Panc1 (cell line): ENCODE measurements around the gene SOX30. TPM values are rescaled to one million over a fixed set of nuclear protein-coding genes. Genes with fewer than 3 reads are reported as not detected.
A peak's percentile ranks its signal among the peaks of the same experiment; 100 is the strongest.

Experiments used
- ATAC-seq: fragments of 200-7000 bp; cut with Tn5 transposase; 2 replicates; pipeline ENCODE4 v1.9.1; 2020; ENCODE audit warnings: mild to moderate bottlenecking, moderate library complexity
- BruUV-seq: library from RNA; stranded (reverse); fragments of 400-500 nt; replicated peaks from 2 replicates; lab custom pipeline; 2021; lab: Mats Ljungman, UMichigan
- CTCF ChIA-PET: fragments of 300-600 bp; sonication (Branson Sonifier 250); formaldehyde crosslinking; loops from one replicate; lab custom pipeline; 2022; ENCODE audit warnings: antibody characterized with exemption; lab: Charles Lee
- POLR2A ChIA-PET: fragments of 300-600 bp; sonication (Branson Sonifier 250); formaldehyde crosslinking; loops from one replicate; lab custom pipeline; 2022; ENCODE audit warnings: antibody characterized with exemption; lab: Charles Lee
- DNase-seq: peaks from one replicate; pipeline ENCODE4 v3.0.0-alpha.2; 2010; ENCODE audit warnings: low read depth, low spot score
- H3K27ac ChIP-seq: 2 replicates; pipeline ENCODE4 v1.5.1; 2011; ENCODE audit warnings: mild to moderate bottlenecking, low read length, inconsistent platforms
- H3K27me3 ChIP-seq: fragments of 200-500 bp; sonication (Bioruptor generic); 2 replicates; pipeline ENCODE4 v1.6.0; 2014; ENCODE audit warnings: low read length, inconsistent platforms; ENCODE audit not compliant: control insufficient read depth, insufficient read depth
- H3K36me3 ChIP-seq: fragments of 200-500 bp; sonication (Bioruptor generic); 2 replicates; pipeline ENCODE4 v1.5.1; 2014; ENCODE audit warnings: inconsistent platforms, mild to moderate bottlenecking, low read length, moderate library complexity; ENCODE audit not compliant: control insufficient read depth, insufficient read depth
- H3K4me1 ChIP-seq: 2 replicates; pipeline ENCODE4 v1.5.1; 2011; ENCODE audit warnings: inconsistent platforms, mild to moderate bottlenecking, low read length, moderate library complexity; ENCODE audit not compliant: control insufficient read depth, insufficient read depth
- H3K4me3 ChIP-seq, 2 experiments: 2 replicates each; pipeline ENCODE4 v1.5.1; 2011 to 2012; ENCODE audit warnings: low read depth in 2 of 2, low read length in 2 of 2, mild to moderate bottlenecking in 2 of 2, inconsistent platforms in 1 of 2, moderate library complexity in 1 of 2
- H3K9me3 ChIP-seq: fragments of 200-500 bp; sonication (Bioruptor generic); 2 replicates; pipeline ENCODE4 v1.5.1; 2014; ENCODE audit warnings: low read depth, mild to moderate bottlenecking, inconsistent platforms, low read length, moderate library complexity; ENCODE audit not compliant: control insufficient read depth, insufficient read depth
- CTCF ChIP-seq: fragments of 450-650 bp; IDR thresholded peaks from 2 replicates; pipeline ENCODE4 v1.5.1; 2017; ENCODE audit warnings: mild to moderate bottlenecking
- POLR2AphosphoS5 ChIP-seq: IDR thresholded peaks from 2 replicates; pipeline ENCODE4 v1.6.1; 2012; ENCODE audit warnings: mild to moderate bottlenecking, low read depth, low read length, moderate library complexity
- SIN3A ChIP-seq: IDR thresholded peaks from 2 replicates; pipeline ENCODE4 v1.6.1; 2012; ENCODE audit warnings: low read depth, mild to moderate bottlenecking, low read length, moderate library complexity, borderline replicate concordance; ENCODE audit not compliant: insufficient read depth
- TCF7L2 ChIP-seq: IDR thresholded peaks from 2 replicates; pipeline ENCODE4 v1.6.1; 2011; ENCODE audit warnings: mild to moderate bottlenecking, low read depth, low read length, inconsistent platforms
- in situ Hi-C: cut with HindIII; loops from 2 replicates; pipeline ENCODE4 v1.10.0; 2016; ENCODE audit warnings: low sequenced_read_pairs, low pct_unique_long_range_greater_than_20kb
- intact Hi-C: fragments of 100-400 bp; cut with micrococcal nuclease; formaldehyde crosslinking; loops from one replicate; pipeline ENCODE4 v1.10.0; 2022; ENCODE audit not compliant: unreplicated experiment
- total RNA-seq: library from RNA; stranded (reverse); gene quantifications from one replicate; pipeline ENCODE4 v1.2.1, GENCODE V29; 2021; ENCODE audit not compliant: unreplicated experiment
- TF ChIP-seq, protein P1 (sequence below), 2 experiments: IDR thresholded peaks; 2 replicates each; pipeline ENCODE4 v1.6.1; 2011 to 2012; ENCODE audit warnings: low read depth in 2 of 2, control low read depth in 1 of 2, low read length in 1 of 2, mild to moderate bottlenecking in 1 of 2, moderate library complexity in 1 of 2; ENCODE audit not compliant: insufficient read depth in 1 of 2

SOX30 gene
- total RNA-seq, 1 experiment from 2014 or later: not detected

- H3K4me1 ChIP-seq: no peaks in the 10 kb centered on the region
- peak; percentile 40 for ATAC-seq
- BruUV-seq: no TSS peak
- peak within 1 kb of the TSS; percentile 38 to 61 for H3K4me3 ChIP-seq
- no peaks in the 10 kb centered on the region for H3K36me3 ChIP-seq
- H3K9me3 ChIP-seq: no peaks in the 10 kb centered on the region
- H3K27ac ChIP-seq: no peak within 1 kb of the TSS
- intact Hi-C loops (no loop called here), in situ Hi-C loops (no loop called here)
- no peak for DNase-seq
- peaks cover 8% of the 10 kb centered on the region for H3K27me3 ChIP-seq
- ChIA-PET POLR2A (no interaction called here), CTCF (no interaction called here)
- TF ChIP-seq SIN3A: no peak
- TF ChIP-seq TCF7L2: no peak
- no peak for TF ChIP-seq POLR2AphosphoS5
- TF ChIP-seq, protein P1, sequence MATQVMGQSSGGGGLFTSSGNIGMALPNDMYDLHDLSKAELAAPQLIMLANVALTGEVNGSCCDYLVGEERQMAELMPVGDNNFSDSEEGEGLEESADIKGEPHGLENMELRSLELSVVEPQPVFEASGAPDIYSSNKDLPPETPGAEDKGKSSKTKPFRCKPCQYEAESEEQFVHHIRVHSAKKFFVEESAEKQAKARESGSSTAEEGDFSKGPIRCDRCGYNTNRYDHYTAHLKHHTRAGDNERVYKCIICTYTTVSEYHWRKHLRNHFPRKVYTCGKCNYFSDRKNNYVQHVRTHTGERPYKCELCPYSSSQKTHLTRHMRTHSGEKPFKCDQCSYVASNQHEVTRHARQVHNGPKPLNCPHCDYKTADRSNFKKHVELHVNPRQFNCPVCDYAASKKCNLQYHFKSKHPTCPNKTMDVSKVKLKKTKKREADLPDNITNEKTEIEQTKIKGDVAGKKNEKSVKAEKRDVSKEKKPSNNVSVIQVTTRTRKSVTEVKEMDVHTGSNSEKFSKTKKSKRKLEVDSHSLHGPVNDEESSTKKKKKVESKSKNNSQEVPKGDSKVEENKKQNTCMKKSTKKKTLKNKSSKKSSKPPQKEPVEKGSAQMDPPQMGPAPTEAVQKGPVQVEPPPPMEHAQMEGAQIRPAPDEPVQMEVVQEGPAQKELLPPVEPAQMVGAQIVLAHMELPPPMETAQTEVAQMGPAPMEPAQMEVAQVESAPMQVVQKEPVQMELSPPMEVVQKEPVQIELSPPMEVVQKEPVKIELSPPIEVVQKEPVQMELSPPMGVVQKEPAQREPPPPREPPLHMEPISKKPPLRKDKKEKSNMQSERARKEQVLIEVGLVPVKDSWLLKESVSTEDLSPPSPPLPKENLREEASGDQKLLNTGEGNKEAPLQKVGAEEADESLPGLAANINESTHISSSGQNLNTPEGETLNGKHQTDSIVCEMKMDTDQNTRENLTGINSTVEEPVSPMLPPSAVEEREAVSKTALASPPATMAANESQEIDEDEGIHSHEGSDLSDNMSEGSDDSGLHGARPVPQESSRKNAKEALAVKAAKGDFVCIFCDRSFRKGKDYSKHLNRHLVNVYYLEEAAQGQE (IDR thresholded peaks at IDR 0.05; ENCODE audit: insufficient read depth in 1 of 2, low read depth in 2 of 2, low read length in 1 of 2): no peak
- no peak for TF ChIP-seq CTCF
Observed at GRCh38 chr5:157670662-157671591, 18.7 kb upstream of the SOX30 start, which contains the start of gene C5orf52. TSS of gene C5orf52 (plus strand) at chr5:157671533. CDS start at chr5:157671615, 82 bp downstream.

DNA sequence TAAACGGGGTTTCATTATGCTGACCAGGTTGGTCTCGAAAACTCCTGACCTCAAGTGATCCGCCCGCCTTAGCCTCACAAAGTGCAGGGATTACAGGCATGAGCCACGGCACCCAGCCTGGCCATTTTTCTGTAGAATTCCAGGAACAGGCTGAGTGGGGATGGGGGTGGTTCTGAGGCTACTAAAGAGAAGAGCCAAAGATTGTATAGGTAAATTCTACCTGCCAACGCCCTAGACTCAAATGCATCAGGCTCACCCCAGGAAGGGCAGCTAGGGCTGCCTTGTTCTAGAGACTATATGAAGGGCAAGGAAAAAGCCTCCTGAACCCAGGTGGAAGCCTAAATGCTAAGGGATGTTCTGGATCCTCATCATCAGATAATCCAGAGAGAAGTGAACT lies 17.5 kb upstream of the SOX30 start:
- Histone ChIP-seq H3K4me3 (no peak overlapping the region), H3K9me3 (no peaks in the 10 kb centered on the region), H3K36me3 (no peaks in the 10 kb centered on the region), H3K4me1 (no peaks in the 10 kb centered on the region), H3K27ac (no peak overlapping the region), H3K27me3 (peaks cover 8% of the 10 kb centered on the region)
- in situ Hi-C loops (no loop called here), intact Hi-C loops (loop anchor here (1.0 to 5.0 kb wide), 2 partner anchors 48 to 74 kb away; partner anchors contain the start of gene LSM11)
- DNase-seq (no peak), ATAC-seq (no peak)
- POLR2A ChIA-PET: no interaction called here
- CTCF ChIA-PET: no interaction called here
- TF ChIP-seq CTCF (no peak), POLR2AphosphoS5 (no peak), TCF7L2 (no peak)
- TF ChIP-seq, protein P1 (IDR thresholded peaks at IDR 0.05; ENCODE audit: insufficient read depth in 1 of 2, low read depth in 2 of 2, low read length in 1 of 2): no peak
- BruUV-seq: no TSS peak
